NCI-H1436 treated with DMSO at 0.1 percent for 48 hours (cell line): ENCODE results near the gene SPG11.
"Not testable (repeated sequence)": the region's sequence is repeated elsewhere in the genome, so short reads cannot be mapped to it uniquely, and the experiment has no call there.

Experiments
- DNase-seq: peaks from one replicate; lab custom pipeline; 2025; lab: John Stamatoyannopoulos, UW

Gene SPG11

GRCh38 chr15:44682211-44682610 is 18.7 kb upstream of the SPG11 start:
- no peak for DNase-seq

- DNase-seq = no peak
Measured at GRCh38 chr15:44676676-44677075, 13.2 kb upstream of the SPG11 start.

- DNase-seq = no peak
Measured at GRCh38 chr15:44675911-44676310, 12.4 kb upstream of the SPG11 start.

- DNase-seq = no peak
Measured at GRCh38 chr15:44673639-44674038, 10.2 kb upstream of the SPG11 start.

- DNase-seq = no peak
Measured at GRCh38 chr15:44670087-44670950, 6.9 kb upstream of the SPG11 start.

- DNase-seq = no peak
Measured at GRCh38 chr15:44668921-44669320, 5.5 kb upstream of the SPG11 start.

- DNase-seq = no peak
Measured at GRCh38 chr15:44667039-44667360, 3.5 kb upstream of the SPG11 start.

- DNase-seq = no peak
Measured at GRCh38 chr15:44666210-44667038, 3.0 kb upstream of the SPG11 start.

GRCh38 chr15:44662478-44663409 is 718 bp downstream of the SPG11 start:
- DNase-seq = no peak

GRCh38 chr15:44661576-44661975 is 1.9 kb downstream of the SPG11 start:
- DNase-seq = no peak

GRCh38 chr15:44659056-44659455 is 4.4 kb downstream of the SPG11 start:
- no peak for DNase-seq

- no peak for DNase-seq
Measured at GRCh38 chr15:44657378-44657777, 6.1 kb downstream of the SPG11 start.

GRCh38 chr15:44656913-44657312 is 6.5 kb downstream of the SPG11 start:
- DNase-seq = no peak

- no peak for DNase-seq
Measured at GRCh38 chr15:44656298-44656697, 7.2 kb downstream of the SPG11 start.

GRCh38 chr15:44654858-44655257 is 8.6 kb downstream of the SPG11 start:
- DNase-seq = no peak

GRCh38 chr15:44647637-44648036 is 15.8 kb downstream of the SPG11 start:
- no peak for DNase-seq

GRCh38 chr15:44647036-44647435 is 16.4 kb downstream of the SPG11 start:
- DNase-seq = no peak

GRCh38 chr15:44646460-44646859 is 17.0 kb downstream of the SPG11 start:
- no peak for DNase-seq

GRCh38 chr15:44641651-44642050 is 21.8 kb downstream of the SPG11 start:
- no peak for DNase-seq

GRCh38 chr15:44636976-44637375 is 26.5 kb downstream of the SPG11 start:
- no peak for DNase-seq

GRCh38 chr15:44633603-44634002 is 29.9 kb downstream of the SPG11 start:
- DNase-seq = no peak

GRCh38 chr15:44625286-44625685 is 38.2 kb downstream of the SPG11 start:
- not testable (repeated sequence) for DNase-seq
